Measurements from ENCODE around the gene ZFP1.

The ZFP1 gene

DNA sequence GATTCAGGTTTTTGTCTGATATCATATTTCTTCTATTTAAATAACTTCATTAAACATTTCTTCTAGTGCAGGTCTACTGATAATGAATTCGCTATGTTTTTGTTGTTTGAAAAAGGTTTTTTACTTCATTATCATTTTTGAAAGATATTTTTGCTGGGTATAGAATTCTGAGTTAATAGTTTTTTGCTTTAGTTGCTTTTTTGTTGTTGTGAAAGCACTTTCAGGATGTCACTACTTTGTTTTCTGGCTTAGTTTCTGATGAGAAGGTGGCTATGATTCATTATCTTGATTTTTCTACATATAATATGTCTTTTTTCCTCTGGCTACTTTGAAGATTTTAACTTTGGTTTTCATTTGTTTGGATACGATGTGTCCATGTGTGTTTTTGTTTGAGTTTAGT is 3.5 kb downstream of the ZFP1 start:
- no peak for DNase-seq (ENCODE audit: low read depth in 2 of 2)

DNA sequence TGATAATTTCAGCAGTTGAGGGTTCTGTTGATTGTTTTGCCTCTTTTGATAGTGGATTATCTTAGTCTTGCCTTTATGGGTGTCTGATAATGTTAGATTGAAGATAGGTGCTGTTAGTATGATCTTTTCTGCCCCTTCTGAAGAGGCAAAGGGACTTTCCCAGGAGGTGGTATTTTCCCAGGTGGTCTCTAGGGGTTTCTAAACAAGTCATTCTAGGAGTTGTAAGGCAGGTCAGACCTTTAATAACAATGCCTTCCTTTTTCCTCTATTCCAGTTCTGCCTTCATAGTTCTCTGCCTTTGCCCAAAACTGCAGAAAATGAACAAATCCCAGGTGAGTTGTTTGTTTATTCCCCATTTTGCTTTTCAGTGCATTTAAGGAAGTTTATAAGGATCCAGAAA is 4.3 kb downstream of the ZFP1 start:
- no peak for DNase-seq (ENCODE audit: low read depth in 2 of 2)

DNA sequence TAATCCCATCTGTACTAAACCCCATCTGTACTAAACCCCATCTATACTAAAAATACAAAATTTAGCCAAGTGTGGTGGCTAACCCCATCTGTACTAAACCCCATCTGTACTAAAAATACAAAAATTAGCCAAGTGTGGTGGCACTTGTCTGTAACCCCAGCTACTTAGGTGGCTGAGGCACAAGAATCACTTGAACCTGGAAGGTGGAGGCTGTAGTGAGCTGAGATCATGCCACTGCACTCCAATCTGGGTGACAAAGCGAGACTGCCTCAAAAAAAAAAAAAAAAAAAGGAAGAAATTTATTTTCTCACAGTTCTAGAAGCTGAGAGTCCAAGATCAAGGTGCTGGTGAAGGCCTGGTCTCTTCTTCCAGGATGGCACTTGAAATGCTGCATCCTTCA is 12.1 kb downstream of the ZFP1 start:
- DNase-seq (ENCODE audit: low read depth in 2 of 2): no peak

DNA sequence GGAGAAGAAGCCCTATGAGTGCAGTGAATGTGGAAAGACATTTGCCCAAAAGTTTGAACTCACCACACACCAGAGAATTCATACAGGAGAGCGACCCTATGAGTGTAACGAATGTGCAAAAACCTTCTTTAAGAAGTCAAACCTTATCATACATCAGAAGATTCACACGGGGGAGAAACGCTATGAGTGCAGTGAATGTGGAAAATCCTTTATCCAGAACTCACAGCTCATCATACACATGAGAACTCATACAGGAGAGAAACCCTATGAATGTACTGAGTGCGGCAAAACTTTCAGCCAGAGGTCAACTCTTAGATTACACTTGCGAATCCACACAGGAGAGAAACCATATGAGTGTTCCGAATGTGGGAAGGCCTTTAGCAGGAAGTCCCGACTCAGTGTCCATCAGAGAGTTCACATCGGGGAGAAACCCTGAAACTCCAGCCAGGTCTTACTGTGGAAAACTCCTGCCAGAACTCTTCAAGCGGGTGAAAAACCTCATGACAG is 21.6 kb downstream of the ZFP1 start:
- DNase-seq (ENCODE audit: low read depth in 2 of 2): no peak

DNA sequence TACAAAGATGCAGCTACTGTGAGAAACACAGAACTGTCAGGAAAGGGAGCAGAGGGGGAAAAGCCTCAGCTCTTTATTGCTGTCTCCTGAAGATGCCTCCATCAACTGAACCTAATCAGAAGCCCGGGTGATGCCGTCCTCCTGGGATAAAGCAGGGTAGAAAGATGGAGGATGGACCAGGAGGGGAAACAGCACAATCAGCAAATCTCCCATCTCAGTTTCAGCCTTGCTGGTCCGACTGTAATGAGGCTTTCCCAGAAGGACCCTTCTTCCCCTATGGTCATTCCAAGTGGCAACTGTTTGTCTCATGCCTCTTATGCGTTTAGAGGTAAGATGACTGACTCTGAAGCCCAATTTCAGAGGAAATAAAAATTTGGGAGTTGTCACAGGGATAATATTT is 24.3 kb downstream of the ZFP1 start:
- DNase-seq (ENCODE audit: low read depth in 2 of 2): no peak

DNA sequence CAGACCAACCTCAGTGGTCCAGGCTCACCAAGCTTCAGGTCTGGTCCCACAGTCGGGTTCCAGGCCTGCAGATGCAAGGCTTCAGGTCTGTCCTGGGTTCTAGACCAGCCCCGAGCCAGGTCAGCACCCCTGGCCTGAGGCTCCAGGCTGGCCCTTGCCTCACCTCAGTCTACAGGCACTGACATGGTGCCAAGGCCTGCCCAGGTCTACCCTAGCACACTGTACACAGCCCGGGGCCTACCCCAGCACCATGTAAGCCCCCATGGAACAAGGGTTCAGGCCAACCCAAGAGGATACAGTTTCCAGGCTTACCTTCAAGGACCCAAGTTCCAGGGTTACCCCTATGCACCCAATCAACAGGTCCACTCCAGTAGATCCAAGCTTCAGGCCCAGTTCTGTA is 26.8 kb downstream of the ZFP1 start:
- DNase-seq (ENCODE audit: low read depth in 2 of 2): no peak

DNA sequence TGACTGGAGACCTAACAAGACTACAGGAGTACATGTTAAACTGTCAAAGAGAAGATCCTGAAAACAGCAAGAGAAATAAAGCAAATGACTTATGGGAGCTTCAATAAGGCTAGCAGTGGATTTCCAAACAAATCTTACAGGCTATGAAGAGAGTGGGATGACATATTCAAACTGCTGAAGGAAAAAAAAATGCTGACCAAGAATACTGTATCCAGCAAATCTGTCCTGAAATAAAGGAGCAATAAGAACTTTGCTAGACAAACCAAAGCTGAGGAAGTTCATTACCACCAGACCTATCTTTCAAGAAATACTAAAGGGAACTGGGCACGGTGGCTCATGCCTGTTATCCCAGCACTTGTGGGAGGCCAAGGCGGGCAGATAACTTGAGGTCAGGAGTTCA is 28.6 kb downstream of the ZFP1 start:
- no peak for DNase-seq (ENCODE audit: low read depth in 2 of 2)

DNA sequence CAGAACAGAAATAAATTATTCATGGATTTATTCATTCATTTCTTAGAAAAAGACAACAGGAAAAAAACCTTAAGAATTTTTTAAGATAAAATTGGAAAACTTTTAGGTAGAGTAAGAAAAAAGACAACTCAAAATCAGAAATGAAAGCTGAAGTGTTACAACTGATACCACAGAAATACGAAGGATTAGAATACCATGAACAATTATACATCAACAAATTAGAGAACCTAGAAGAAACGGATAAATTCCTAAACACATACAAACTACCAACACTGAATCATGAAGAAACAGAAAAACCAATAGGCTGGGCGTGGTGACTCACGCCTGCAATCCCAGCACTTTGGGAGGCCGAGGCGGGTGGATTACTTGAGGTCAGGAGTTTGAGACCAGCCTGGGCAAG is 30.9 kb downstream of the ZFP1 start:
- DNase-seq (ENCODE audit: low read depth in 2 of 2): no peak

DNA sequence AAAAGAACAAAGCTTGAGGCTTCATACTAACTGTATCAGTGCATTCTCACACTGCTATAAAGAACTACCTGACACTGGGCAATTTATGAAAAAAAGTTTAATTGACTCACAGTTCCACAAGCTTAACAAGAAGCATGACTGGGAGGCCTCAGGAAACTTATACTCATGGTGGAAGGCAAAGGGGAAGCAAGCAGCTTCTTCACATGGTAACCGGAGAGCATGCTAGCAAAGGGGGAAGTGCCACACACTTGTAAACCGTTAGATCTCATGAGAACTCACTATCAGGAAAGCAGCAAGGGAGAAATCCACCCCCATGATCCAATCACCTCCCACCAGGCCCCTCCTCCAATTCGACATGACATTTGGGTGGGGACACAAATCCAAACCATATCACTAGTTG is 33.3 kb downstream of the ZFP1 start:
- no peak for DNase-seq (ENCODE audit: low read depth in 2 of 2)

DNA sequence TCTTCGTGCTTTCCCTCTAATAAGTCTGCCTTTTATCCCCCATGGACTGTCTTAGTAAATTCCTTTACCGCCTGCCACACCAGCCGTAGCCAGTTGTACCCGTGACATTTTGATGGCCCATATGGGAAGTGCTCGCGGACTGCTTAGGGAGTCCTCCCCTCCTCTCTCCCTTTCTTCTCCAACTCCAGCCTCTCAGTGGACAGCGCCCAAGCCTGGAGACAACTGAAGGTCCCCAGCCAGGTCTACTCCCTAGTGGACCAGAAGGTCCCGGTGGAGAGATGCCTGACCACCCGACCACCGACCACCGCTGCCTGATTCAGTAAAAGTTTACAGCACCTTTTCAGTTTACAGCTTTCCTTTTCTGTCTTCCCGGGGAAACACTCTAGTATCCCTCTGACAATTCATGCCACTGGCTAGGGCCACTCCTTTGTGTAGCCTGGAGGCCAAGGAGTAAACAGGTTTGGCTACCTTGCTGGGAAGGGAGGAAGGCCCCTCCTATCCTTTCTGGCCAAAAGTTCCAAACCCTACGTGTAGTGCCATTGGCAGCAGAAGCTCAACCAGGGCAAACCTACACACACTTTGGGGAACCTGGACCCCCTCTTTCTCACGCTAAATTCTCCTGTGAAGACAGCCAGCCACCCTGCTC is 40.6 kb downstream of the ZFP1 start:
- no peak for DNase-seq (ENCODE audit: low read depth in 2 of 2)

DNA sequence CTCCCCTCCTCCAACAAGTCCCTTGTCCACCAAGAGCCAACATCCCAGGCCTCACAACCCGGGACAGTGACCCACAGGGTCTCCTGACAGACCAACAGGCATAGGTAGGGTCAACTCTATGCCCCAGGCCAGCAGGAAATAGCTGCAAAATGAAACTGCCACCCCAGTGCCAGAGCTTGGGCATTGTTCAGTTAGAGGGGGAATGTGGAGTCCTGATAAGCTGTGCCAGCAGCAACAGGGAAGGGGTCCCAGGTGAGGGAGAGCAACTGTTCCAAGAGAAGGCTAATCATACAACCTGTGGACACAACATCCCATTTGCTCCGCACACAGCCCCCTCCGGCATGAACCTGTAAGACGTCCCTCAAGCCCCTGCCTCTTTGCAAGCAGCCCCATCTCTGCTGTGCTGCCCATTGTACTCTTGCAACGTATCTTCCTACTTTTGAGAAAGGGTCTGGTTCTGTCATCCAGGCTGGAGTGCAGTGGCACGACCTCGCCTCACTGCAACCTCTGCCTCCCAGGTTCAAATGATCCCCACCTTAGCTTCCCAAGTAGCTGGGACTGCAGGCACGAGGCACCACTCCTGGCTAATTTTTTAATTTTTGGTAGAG is 41.4 kb downstream of the ZFP1 start:
- no peak for DNase-seq (ENCODE audit: low read depth in 2 of 2)

DNA sequence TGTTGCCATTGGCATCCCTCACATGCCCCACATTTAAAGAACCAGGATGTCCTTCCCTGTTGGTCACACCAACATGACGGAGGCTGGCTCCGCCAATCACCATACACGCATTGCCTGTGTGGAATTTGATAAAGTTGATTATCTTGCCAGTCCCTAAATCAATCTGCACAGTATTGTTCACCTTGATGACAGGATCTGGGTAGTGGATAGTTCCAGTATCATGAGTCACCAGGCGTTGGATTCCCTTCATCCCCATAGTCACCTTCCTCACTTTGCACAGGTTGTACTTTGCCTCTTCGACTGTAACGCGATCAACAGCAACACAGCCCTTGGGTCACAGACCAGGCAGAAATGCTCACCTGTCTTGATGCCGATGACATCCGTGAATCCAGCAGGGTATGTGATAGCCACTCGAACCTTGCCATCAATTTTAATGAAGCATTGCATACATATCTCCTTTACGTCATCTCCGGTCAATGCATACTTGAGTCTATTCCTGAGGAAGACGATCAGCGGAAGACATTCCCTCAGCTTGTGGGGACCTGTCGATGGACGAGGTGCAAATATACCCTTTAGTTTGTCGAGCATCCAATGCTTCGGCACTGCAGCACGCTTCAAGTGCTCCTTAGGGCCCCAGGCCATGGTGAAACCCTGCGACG is 44.4 kb downstream of the ZFP1 start:
- DNase-seq (ENCODE audit: low read depth in 2 of 2): no peak

DNA sequence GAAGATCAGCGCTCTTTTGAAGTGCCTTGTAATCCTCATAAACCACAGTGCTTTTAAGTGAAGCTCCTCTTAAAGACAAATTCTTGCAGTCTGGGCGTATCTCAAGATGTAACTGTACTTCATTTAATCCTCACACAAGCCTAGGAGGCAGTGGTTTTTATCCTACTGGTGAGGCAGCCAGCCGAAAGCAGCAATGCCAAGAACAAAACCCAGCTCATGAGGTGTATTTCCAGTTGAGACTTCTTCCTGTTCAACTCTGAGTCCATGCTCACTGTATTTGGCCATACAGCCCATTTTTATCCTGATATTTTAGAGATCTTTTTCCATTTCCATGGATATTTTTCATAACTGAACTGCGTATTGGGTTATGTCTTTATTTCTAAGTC is 44.9 kb downstream of the ZFP1 start:
- DNase-seq (ENCODE audit: low read depth in 2 of 2): no peak

DNA sequence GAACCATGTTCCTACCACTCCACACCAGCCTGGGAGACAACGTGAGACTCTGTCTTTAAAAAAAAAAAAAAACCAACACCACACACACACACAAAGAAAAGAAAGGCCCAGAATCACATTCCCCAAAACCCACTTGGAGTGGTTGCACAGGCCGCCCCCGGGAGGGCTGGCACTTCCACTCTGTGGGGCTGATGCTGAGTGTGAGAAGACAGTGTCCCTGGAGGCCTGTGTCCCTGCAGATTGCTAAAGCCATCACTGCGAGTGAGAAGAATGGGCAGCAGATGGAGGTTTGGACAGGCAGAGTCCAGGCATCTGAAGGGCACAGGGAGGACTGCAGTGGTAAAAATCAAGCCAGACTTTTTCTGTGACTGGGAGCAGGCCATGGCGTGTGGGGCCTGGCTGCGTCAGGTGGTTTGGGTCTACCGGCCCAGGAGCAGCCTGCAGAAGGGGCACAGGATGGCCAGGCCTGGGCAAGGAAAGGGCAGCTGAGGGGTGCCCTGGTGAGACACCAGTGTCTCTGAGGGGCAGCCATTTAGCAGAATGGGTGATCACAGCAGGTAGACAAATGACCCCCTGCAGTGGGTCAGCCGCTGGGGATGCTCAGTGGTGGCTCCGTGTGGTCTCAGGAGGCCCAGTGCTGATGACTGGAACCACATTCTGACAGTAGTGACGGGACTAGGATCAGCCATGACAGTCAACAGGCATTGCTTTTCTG is 45.6 kb downstream of the ZFP1 start:
- DNase-seq (ENCODE audit: low read depth in 2 of 2): no peak

DNA sequence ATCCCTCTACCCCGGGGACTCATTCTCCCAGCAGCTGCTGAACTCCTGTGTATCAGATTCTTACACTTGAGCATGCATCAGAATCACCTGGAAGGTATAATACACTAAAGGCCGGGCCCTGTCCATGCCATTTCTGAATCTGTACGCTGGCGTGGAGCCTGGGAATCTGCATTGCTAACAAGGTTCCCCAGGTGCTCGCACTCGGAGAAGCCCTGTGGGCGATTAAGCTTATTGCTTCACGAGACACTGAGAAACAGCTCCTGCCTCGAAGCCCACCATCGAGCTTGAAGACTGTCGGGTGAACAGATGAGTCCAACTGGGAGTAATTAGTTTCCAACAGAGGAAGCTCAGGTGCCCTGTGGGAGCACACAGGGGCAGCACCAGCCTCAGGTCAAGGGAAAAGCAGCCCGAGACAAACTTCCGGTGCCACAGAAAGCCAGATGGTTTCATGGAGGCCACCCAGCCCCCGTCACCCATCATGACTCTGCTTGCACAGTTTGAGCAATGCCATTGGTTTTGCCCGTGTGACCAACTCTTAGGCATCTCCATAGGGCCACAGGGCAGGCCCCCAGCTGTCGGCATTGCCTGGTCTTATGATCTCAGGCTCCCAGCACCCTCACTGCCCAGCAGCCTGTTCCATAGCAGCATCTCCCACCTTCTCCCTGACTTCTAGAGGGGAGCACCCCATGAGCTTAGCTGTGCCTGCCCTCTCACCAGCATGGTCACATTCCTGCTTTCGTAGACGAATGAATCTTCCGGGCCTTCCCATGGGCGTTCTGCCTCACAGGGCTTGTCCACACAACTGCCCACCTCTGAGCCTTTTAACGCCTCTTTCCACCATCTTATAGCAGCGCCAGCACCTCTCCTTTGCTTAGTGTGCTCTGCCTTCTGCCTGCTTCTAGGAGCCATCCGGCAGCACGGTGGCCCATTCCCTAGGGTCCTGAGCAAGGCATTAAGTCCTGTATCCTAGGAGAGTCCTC is 47.8 kb downstream of the ZFP1 start:
- no peak for DNase-seq (ENCODE audit: low read depth in 2 of 2)

DNA sequence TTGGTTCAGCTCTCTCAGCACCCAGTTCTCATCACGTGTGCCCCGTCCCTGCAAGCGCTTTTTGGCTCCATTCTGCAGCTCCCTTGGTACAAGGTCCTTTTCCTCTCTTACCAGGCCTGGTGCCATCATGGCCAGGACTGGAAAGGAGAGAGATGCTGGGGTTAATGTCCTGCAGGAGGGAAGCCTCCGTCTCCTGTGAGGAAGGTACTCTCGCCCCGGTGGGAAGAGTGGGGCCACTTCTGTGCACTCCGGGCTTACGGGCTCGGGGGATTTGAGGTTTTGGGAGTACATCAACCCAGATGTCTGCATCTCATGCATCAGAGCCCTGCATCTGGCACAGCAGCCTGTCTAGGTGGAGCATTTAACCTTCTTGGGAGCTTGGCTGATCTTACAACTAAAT is 48.5 kb downstream of the ZFP1 start:
- DNase-seq (ENCODE audit: low read depth in 2 of 2): no peak

DNA sequence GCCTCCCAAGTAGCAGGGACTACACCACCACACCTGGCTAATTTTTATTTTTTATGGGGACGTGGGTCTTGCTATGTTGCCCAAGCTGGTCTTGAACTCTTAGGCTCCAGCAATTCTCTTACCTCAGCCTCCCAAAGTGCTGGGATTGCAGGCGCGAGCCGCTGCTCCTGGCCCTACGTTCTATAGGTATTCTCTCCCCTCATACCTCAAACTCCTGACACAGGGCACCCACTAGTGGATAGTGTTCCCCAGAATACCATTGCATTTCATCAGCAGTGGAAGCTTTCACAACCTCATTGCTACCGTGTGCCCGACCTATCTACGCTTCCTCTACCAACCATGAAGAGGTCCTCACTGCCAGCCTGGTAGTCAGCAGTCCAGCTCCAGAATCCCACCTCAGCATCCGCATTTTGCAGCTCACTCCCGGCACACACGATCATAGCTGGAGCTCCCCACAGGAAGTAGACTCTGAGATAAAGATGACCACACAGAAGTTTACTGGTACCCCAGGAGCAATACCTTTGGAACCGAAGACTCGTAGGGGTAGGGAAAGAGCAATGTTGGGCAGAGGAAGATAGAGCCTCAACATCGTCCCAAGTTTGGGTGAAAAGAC is 49.3 kb downstream of the ZFP1 start:
- no peak for DNase-seq (ENCODE audit: low read depth in 2 of 2)

DNA sequence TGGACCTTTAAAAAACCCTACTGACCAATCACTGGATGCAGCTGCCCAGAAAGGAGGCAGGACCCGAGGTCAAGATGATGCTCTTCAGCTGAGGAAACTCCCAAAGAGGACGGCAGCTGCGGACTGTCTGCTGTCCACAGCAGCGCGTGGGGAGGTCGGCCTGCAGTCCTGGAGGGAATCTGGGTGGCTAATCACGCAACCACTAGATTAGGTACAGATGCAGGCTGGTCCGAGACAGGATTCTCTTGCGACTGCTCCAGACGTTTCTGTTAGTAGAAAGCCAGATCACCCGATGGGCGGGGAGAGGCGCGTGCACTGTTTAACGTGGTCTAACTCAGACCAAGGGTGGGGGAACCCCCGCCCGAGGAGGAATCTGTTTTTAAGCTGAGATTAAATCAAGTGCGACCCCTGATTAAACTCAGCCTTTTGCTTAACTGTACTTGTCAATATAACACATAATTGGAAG is 49.8 kb downstream of the ZFP1 start:
- no peak for DNase-seq (ENCODE audit: low read depth in 2 of 2)

DNA sequence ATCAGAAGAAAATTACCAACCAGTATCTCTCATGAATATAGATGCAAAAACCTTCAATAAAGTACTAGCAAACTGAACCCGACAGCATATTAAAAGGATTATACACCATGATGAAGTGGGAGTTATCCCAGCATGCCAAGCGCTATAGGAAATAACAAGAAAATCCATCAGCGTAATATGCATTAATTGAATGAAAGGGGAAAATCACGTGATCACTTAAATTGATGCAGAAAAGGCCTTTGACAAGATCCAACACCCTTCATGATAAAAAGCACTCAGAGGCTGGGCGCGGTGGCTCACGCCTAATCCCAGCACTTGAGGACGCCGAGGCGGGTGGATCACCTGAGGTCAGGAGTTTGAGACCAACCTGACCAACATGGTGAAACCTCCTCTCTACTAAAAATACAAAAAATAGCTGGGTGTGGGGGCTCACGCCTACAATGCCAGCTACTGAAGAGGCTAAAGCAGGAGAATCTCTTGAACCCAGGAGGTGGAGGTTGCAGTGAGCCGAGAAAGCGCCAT is 53.8 kb downstream of the ZFP1 start:
- DNase-seq (ENCODE audit: low read depth in 2 of 2): no peak

DNA sequence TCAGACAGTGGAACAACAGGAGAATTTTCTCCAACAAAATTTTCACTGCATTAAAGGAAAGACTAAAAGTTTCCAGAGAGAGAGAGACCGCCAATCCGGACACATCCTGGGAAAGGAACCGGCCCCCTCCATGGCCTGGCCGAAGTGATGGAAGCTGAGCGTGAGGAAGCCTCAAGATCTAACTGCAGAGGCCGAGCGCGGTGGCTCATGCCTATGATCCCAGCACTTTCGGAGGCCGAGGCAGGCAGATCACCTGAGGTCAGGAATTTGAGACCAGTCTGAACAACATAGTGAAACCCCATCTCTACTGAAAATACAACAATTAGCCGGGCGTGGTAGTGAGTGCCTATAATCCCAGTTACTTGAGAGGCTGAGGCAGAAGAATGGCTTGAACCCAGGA is 54.8 kb downstream of the ZFP1 start:
- DNase-seq (ENCODE audit: low read depth in 2 of 2): no peak
